Central memory CD4-positive, alpha-beta T cell (primary cell): ENCODE data around the gene MEGF9.
"Not testable (repeated sequence)": the region's sequence is repeated elsewhere in the genome, so short reads cannot be mapped to it uniquely, and the experiment has no call there.

Experiments used
- DNase-seq: peaks from one replicate; pipeline ENCODE4 v3.0.0; 2022

MEGF9 gene

DNA sequence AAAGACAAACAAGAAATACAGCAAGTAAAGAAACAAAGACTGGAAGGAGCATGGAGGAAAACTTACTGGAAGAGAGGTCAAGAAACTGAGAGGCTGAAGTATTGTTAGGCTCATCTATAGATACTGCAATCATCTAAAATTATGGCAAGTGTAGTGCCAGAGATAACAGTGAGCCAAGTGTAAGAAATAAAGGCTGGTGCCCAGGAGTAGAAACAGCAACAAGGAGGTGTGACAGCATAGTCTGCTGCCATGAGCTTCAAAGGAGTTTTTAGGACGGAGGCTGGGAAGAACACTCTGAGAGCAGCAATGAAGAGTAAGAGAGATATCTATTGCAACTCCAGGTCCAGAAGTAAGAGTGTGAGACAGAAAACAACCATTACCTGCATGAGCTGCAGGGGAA is 60.5 kb downstream of the MEGF9 start:
- DNase-seq = no peak

- no peak for DNase-seq
These were observed 61.3 kb downstream of the MEGF9 start for GRCh38 chr9:120652934-120653333.

DNA sequence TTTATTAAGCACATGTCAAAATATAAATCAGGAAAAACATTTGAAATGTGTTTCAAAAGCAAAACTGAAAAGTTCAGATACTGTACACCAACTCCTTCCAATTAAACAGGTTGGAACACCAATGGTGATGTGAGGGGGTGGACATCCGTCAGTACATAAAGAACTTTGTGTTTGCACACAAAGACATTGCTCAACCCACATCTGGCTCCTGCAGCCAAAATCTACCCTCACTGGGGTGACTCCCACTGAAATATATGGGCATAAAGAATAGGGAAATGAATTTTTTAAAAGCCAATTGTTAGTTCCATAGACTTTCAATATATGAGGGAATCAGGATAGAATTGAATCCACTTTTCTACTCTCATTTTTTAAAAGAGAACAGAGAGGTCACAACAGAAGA is 63.9 kb downstream of the MEGF9 start:
- DNase-seq = no peak

DNA sequence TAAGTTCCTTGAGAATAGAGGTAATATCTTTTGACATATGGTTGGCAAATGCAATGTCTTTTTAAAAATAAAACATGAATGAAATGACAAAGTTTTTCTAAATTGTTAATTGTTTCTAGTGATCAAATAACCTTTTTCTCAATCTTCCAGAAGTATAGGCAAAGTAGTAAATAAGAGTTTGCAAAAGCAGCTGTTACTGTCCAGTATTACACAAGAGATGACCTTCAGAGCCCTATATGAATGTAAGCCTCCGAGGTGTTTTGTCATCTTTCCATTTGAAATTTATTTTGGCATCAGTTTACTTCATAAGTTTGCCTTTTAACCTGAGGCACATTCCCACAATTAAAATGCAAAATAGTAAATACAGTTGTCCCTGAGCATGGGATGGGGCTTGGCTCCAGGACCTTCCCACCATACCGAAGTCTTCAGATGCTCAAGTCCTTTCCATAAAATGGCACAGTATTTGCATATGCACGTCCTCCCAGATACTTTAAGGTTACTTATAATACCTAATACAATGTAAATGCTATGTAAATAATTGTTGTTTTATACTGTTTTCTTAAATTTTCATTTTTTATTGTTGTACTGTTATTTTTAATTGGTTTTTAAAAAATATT is 65.6 kb downstream of the MEGF9 start:
- DNase-seq = no peak

GRCh38 chr9:120646948-120647347 is 67.3 kb downstream of the MEGF9 start:
- DNase-seq = no peak

DNA sequence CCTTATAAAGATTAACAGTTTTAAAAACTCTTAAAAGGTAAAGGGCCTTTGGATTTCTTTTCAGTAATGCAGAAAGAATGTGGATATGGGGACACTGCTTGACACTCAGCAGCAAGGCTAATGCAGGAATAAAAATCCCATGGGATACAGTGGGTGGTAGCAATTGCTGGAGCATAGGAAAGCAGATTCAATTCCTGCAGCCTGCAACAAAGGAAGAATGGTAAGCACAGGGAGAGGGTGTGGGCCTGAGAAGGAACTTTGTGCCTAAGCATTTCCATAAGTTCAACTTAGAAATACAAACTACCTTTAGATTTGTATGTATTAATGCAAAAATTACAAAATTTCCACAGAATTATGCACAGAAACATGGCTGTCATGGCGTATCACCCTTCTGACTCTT is 68.5 kb downstream of the MEGF9 start:
- DNase-seq = no peak

- DNase-seq = no peak
These were observed 71.2 kb downstream of the MEGF9 start for GRCh38 chr9:120643061-120643460.

GRCh38 chr9:120642129-120642770 is 72.0 kb downstream of the MEGF9 start:
- DNase-seq = no peak

DNA sequence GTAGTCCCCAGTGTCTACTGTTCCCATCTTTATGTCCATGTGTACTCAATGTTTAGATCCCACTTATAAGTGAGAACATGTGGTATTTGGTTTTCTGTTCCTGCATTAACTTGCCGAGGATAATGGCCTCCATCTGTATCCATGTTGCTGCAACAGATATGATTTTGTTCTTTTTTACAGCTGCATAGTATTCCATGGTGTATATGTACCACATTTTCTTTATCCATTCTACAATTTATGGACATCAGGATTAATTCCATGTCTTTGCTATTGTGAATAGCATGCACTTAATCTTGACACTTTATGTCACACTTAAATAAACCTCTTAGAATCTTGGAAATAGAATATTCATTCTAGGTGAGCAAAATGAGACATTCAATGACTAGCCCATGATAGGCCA is 73.4 kb downstream of the MEGF9 start:
- not testable (repeated sequence) for DNase-seq

DNA sequence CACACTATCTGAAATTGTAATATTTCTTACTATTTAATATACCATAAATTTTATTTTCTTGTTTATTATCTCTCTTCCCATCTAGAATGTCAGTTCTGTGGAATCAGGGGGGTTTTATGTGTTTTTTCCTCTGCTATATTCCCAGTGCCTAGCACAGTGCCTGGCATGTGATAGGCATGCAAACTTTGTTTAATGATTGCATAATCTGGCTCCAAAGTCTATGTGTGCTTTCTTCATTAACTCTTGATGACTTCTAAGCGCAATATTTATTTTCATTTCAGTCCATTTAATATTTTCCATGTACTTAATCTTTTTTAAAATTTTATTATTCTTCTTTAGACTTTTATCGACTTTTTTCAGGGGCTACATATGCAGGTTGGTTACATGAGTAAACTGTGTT is 73.9 kb downstream of the MEGF9 start:
- DNase-seq = no peak

GRCh38 chr9:120637919-120638318 is 76.4 kb downstream of the MEGF9 start:
- DNase-seq = no peak

DNA sequence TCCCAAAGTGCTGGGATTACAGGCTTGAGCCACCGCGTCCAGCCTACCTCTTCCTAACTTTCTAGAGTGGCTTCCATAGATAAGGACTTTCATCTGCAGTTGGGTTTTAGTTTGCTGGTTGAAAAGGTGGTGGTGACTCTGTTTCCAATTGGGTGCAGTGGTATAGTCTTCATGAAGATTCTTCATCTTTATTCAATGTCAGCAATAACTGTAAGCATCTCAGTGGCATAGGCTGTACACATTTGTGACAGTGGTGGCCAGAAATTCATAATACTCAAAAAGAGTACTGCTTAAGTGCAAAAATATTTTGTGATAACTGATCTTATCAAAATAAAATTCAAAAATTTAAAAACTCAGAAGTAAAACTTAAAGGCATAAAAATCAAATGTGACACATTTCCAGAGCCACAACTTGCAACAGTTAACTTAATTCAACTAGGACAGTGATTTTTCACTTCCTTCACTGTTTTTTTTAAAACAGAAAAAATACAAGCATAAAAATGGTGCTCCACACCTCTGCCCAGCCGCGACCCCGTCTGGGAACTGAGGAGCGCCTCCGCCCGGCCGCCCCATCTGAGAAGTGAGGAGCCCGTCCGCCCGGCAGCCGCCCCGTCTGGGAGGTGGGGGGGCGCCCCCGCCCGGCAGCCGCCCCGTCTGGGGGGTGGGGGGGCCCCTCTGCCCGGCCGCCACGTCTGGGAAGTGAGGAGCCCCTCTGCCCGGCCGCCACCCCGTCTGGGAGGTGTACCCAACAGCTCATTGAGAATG is 77.9 kb downstream of the MEGF9 start:
- no peak for DNase-seq

GRCh38 chr9:120635011-120635410 is 79.3 kb downstream of the MEGF9 start:
- DNase-seq = no peak

- DNase-seq = no peak
These were observed 83.9 kb downstream of the MEGF9 start for GRCh38 chr9:120630333-120630732.

GRCh38 chr9:120628925-120629497 is 85.3 kb downstream of the MEGF9 start:
- DNase-seq = not testable (repeated sequence)

DNA sequence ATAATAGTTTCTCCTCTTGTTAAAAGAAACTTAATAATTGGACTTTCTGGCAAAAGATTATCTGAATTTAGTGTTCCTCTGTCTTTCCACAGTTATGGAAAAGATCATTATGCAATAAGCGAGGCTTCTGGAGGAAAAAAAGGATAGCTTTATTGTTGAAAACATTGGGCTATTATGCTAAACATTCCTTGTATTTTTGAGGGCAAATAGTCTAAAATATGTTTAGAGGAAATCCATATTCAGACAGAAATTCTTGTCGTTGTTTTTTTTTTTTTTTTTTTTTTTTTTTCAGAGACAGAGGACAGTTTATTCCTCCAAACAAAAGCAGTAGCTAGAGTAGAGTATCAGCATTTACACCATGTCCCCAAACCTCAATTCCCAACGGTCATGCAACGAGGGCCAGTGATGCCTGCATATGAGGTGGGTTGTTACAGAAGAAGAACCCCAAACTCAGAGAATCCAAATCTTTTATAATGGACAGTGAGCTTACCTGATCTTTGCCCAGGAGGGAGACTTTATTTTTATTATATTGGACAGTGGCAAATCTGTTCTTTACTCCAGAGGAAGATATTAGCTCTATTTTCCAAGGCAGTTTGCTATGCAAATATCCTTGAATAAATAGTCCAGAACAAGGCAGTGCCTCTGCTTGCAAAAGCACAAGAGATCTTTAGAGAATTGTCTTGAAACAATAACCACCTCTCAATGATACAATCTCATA is 85.9 kb downstream of the MEGF9 start:
- no peak for DNase-seq

- no peak for DNase-seq
These were observed 87.2 kb downstream of the MEGF9 start for GRCh38 chr9:120627073-120627472.

GRCh38 chr9:120626512-120626911 is 87.8 kb downstream of the MEGF9 start:
- no peak for DNase-seq

- no peak for DNase-seq
These were observed 89.0 kb downstream of the MEGF9 start for GRCh38 chr9:120625222-120625621.

- DNase-seq = no peak
These were observed 91.5 kb downstream of the MEGF9 start for GRCh38 chr9:120622790-120623189.

GRCh38 chr9:120621941-120622340 is 92.3 kb downstream of the MEGF9 start:
- no peak for DNase-seq

- peak; percentile 39 for DNase-seq
These were observed 94.3 kb downstream of the MEGF9 start for GRCh38 chr9:120619751-120620655.
